IPS-18c (cell line): ENCODE measurements around the gene ZNF565.
A peak's percentile ranks its signal among the peaks of the same experiment; 100 is the strongest.

Experiments used
- H3K4me3 ChIP-seq: 2 replicates; pipeline ENCODE4 v1.7.0; 2013; ENCODE audit warnings: low read depth, mild to moderate bottlenecking, low read length, moderate library complexity; ENCODE audit not compliant: insufficient read depth
- H3K9me3 ChIP-seq: one replicate; pipeline ENCODE4 v1.6.1; 2013; ENCODE audit warnings: mild to moderate bottlenecking, low read length, moderate library complexity; ENCODE audit not compliant: control insufficient read depth, insufficient read depth

Gene ZNF565

DNA sequence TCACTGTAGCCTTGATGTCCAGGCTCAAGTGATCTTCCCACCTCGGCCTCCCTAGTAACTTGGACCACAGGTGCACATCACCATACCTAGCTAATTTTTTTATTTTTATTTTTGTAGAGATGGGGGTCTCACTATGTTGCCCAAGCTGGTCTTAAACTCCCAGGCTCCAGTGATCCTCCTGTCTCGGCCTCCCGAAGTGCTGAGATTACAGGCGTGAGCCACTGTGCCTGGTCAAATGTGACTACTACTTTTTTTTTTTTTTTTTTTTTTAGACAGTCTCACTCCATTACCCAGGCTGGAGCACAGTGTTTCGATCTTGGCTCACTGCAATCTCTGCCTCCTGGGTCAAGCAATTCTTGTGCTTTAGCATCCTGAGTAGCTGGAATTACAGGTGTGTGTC lies 41.6 kb downstream of the ZNF565 start:
- Histone ChIP-seq H3K9me3 (no peaks in the 10 kb centered on the region), H3K4me3 (no peak overlapping the region)

DNA sequence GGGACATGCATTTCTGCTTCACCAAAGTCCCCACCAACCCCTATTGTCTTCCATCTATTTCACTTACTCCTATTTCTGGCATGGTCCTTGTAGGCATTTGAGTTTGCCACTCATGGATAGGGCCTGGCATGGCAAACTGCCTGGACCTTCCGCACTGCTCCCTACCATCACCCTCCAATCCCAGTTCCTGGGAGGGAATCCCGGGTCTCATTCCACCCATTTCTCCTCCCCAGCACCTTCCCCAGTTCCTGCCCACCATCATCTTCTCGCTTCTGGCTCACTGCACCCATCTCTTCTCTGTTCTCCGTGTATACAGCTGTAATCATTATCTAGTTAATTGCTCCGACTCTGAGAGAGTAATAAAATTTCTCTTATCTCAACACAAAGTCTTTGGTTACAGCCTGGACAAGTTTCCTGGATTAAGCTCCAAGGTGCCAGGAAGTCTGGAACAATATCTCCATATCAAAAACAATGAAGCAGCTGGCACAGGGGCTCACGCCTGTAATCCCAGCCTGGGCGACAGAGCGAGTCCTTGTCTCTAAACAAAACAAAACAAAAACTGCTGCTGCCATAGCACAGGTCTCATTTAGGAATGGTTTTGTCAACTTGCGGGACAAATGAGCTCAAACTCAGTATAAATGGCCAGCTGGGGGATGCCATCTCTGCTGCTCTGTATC lies 45.2 kb downstream of the ZNF565 start:
- H3K9me3 ChIP-seq = no peaks in the 10 kb centered on the region
- no peak overlapping the region for H3K4me3 ChIP-seq

DNA sequence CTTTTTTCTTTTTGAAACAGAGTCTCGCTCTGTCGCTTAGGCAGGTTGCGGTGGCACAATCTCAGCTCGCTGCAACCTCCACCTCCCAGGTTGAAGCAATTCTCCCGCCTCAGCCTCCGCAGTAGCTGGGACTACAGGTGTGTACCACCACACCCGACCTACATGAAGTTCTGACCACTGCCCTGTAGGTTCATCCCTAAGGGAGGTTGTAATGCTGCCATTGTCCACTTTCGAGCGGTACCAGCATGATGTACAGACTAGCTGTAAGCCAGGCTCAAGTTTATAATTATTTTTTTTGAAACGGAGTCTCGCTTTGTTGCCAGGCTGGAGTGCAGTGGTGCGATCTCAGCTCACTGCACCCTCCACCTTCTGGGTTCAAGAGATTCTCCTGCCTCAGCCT lies 50.7 kb downstream of the ZNF565 start:
- no peaks in the 10 kb centered on the region for H3K9me3 ChIP-seq
- no peak overlapping the region for H3K4me3 ChIP-seq

DNA sequence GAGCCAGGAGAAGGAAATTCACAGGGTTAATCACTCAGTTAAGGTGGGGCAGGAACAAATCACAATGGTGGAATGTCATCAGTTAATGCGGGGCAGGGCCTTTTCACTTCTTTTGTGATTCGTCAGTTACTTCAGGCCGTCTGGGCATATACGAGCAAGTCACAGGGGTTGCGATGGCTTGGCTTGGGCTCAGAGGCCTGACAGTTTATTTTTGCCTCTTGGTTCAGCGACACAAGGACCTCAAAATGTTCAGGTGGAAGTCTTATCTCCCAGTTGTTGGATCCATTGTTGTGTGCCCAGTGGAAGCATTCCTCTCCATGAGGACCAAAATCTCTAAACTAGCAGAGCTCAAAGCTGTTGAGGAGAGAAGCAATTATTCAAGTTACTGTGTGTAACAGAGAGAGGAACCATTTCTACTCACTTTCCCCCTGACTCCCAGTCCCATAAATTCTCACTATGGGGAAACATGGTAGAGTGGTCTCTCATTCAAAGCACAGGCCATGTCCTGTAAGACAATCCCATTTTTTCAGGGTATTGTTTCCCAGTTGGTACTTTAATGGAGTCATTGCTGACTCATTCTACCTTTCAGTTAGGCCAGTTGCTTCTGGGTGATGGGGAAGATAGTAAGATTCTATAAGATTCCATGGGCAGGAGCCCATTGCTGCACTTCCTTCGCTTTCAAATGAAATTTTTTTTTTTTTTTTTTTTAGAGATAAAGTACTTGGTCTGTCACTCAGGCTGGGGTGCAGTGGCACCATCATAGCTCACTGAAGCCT lies 53.5 kb downstream of the ZNF565 start:
- Histone ChIP-seq H3K9me3 (no peaks in the 10 kb centered on the region), H3K4me3 (no peak overlapping the region)

DNA sequence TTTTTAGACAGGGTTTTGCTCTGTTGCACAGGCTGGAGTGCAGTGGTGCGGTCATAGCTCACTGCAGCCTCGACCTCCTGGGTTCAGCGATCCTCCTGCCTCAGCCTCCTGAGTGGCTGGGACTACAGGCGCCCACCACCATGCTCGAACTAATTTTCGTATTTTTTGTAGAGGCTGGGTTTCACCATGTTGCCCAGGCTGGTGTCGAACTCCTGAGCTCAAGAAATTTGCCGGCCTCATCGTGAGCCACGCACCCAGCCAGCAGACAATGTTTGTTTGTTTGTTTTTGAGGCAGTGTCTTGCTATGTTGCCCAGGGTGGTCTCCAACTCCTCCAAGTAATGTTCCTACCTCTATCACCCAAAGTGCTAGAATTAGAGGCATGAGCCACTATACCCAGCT lies 61.3 kb downstream of the ZNF565 start:
- Histone ChIP-seq H3K9me3 (no peaks in the 10 kb centered on the region), H3K4me3 (no peak overlapping the region)

DNA sequence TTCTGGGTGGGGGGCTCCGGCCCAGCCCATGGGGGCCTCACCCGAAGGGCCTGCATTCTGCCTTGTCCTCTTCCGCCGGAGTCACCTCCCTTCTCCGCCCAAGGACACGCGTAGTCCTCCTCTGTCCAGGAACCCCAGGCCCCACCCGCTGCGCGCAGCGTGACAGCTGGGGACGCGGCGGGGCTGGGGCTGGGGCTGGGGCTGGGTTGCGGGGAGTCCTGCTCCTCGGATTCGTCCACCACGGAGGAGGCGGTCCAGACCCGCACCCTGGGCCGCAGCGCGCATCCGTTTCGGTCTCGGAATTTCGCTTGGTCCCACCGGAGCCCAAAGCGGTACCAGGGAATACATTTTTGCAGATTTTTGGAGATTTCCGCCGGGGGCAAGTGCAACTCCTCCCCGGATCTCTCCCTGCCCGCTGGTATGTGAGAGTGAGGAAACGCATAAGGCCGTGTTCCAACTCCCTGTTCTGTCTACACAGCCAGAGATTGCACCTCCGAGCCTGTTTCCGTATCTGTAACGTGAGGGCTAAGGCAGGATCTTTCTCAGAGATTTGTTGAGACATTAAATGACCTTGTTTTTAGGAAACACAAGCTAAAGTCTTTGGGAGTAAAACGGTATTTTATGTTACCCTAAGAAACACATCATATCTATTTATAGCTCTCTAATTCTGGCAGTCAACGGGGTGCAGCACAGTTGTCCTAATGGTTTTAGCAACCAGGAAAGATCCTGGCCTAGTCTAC lies 61.9 kb downstream of the ZNF565 start, which contains the start of gene COX7A1:
Gene COX7A1 (minus strand): TSS at position 96 of the 740 bp plus-strand sequence. CDS start 40 bp downstream, at position 56.
- no peaks in the 10 kb centered on the region for H3K9me3 ChIP-seq
- peak within 1 kb of the TSS; percentile 20; the same call in 1 of the 2 replicates for H3K4me3 ChIP-seq

DNA sequence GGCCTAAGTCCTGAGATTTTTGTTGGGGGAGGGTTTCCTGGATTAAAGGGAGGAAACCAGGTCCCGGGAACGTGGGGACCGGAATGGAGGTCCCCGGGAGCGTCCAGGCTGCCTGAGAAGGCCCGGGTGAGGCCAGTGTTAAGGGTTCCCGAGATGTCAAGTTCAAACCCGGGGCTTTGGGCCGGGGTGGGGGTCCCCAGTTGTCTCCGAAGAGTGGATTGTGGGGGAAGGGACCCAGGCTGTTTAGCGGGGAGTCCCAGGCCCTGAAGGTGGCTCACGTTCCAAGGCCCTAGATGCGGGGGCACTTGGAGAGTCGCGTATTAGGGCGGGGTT lies 62.5 kb downstream of the ZNF565 start:
- H3K9me3 ChIP-seq = no peaks in the 10 kb centered on the region
- H3K4me3 ChIP-seq = peak overlapping the region; percentile 6; the same call in 1 of the 2 replicates

DNA sequence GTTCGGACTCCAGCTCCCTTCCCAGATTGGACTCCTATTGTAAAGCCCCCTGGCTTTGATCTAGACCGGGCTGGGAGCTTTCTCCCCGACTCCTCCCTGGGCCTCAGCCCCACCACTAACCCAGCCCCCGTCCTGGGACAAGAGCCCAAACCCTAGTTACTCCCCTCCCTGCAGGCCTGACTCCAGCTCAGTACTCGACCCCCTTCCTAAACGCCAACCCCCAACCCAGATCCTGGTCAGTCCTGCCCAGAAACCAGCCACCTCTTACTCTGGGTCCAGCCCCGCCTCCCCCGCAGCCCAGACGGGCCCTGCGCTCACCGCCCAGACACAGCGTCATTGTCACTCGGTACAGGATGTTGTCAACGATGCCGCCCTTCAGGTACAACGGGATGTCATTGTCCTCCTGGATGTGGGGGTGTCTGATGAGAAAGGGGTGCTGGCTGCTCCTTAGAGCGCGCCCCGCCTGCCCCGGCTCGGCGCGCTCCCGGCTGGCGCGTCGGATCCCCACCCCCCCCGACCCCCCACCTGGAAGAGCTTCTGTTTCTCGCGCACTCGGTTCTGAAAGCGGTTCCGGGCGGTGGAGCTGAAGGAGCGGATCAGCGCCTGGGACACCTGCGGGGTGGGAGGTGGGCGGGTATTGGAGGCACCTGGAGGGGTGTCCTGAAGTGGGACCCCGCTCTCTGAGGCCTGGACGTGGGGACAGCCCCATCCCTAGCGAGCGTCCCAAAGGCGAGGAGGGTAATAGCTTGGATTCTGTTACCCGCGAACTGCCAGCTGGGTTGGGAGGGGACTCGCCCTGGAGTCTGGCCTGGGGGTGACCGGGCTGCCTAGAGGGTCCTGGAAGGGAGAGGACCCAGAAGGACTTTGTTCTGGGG lies 63.1 kb downstream of the ZNF565 start:
- H3K9me3 ChIP-seq = no peaks in the 10 kb centered on the region
- peak overlapping the region; percentile 6; the same call in 1 of the 2 replicates for H3K4me3 ChIP-seq

DNA sequence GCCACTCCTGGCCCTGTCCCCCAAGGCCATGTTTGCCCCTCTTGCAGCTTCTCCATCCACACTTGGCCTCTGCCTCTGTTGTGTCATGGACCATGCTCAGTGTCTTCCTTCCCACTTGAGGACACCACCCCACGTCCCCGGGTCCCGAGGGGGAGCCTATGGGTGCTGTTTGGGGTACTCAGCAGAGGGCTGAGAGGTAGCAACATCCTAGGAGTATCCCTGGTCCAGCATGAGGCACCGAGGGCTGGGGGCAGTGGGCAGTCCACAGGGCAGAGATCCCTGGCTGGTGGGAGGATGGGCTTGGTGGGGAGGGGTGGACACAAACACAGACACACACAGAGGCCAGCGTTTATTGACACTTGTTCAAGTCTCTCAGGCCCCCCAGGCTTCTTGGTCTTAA lies 63.9 kb downstream of the ZNF565 start:
- Histone ChIP-seq H3K4me3 (no peak overlapping the region; the same call in 1 of the 2 replicates), H3K9me3 (no peaks in the 10 kb centered on the region)

DNA sequence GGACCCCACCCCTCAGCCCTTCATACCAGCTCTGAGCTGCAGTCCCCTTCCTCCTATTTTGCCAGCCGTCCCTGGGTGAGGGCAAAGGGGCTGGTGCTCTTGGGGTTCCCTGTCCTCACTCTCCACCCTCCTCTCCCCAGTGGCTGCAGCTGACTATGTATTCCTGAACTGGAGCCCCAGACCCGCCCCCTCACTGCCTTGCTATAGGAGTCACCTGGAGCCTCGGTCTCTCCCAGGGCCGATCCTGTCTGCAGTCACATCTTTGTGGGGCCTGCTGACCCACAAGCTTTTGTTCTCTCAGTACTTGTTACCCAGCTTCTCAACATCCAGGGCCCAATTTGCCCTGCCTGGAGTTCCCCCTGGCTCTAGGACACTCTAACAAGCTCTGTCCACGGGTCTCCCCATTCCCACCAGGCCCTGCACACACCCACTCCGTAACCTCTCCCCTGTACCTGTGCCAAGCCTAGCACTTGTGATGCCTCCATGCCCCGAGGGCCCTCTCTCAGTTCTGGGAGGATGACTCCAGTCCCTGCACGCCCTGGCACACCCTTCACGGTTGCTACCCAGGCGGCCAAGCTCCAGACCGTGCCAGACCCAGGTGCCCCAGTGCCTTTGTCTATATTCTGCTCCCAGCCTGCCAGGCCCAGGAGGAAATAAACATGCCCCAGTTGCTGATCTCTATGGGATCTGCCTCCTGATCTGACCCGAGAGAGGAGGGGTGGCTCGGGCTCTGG lies 64.6 kb downstream of the ZNF565 start:
- Histone ChIP-seq H3K9me3 (no peaks in the 10 kb centered on the region), H3K4me3 (no peak overlapping the region)

DNA sequence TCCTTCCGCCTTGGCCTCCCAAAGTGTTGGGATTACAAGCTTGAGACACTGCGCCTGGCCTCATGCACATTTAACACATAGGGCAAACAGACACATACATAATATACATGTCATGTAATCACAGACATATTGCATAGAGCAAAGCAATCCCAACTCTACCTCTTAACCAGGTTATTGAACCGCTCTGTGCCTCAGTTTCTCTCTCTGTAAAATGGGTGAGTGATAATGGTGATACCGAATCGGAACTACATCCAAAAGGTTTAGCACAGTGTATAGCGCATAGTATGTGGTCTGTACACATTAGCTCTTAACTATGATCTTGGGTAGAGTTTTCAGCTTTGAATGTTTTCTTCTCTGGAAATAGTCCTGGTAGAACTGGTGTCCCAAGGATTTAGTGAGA lies 69.8 kb downstream of the ZNF565 start:
- Histone ChIP-seq H3K9me3 (peaks cover 4% of the 10 kb centered on the region), H3K4me3 (no peak overlapping the region)

DNA sequence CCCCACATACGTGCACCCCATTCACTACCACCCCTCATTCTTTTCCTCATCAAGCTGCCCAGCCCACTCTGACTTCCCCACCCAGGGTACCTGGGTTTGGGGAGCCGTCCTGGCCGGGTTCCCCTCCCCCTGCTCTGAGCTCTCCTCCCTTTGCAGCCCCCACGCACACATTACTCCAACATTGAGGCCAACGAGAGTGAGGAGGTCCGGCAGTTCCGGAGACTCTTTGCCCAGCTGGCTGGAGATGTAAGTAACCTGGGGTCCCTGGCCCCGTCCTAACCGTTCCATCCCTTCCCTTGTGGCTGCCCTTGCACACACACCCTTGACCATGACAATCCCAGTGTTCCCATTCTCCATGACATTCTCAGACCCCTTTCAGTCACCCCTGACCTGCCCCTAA lies 72.0 kb downstream of the ZNF565 start:
- peaks cover 4% of the 10 kb centered on the region for H3K9me3 ChIP-seq
- no peak overlapping the region for H3K4me3 ChIP-seq

DNA sequence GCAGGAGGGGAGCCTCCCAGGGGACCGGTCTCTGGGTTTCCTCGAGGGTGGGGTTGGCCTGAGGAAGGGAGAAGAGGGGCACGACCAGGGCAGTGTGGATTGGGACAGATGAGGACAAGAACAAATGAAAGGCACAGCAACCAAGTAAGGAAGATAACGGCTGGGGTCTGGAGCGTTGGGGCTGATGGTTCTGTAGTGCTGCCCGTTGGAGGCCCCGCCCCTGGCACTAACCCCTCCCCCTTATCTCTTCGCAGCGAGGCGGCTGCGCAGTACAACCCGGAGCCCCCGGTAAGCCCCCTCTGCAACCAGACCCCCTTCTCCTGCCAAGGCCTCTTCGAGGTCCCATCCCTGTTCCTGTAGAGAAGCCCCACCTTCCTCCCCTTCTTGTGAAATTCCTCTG lies 72.4 kb downstream of the ZNF565 start:
- no peak overlapping the region for H3K4me3 ChIP-seq

DNA sequence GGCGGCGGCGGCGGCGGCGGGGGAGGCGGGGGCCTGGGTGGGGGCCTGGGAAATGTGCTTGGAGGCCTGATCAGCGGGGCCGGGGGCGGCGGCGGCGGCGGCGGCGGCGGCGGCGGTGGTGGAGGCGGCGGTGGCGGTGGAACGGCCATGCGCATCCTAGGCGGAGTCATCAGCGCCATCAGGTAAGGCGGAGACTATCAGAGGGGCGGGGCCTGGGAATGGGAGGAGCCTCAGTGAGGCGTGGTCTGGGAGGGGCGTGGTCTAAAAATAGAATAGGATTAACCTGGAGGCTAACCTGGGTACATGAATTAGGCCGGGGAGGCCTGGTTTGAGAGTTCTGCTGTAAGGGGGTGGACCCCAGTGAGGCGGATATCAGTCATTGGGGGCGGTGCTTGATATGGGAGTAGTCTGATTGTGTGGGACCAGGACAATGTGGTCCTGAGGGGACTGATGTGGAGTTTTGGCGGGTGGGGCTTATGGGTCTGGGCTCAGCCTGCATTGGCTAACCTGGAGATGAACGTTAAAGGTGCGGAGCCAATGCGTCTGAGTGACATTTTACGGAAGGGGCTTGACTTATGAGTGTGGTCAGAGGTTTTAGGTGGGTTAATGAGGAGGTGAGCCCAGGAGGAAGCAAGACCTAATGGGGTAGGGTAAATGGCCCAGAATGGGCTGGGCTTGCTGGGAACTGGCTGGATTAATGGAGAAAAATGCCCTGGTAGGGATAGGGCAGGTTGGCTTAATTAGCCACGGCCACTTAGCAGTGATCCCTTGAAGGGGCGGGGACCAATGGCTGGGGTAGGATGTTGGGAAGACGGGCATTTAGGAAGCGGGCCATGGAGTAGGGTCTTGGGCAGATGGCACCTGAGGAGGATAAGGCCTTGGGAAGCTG lies 73.2 kb downstream of the ZNF565 start:
- Histone ChIP-seq H3K9me3 (peaks cover 4% of the 10 kb centered on the region), H3K4me3 (peak overlapping the region; percentile 97)

More for the DNA sequence above, 72.4 kb downstream of the ZNF565 start:
- H3K9me3 ChIP-seq = peaks cover 4% of the 10 kb centered on the region

DNA sequence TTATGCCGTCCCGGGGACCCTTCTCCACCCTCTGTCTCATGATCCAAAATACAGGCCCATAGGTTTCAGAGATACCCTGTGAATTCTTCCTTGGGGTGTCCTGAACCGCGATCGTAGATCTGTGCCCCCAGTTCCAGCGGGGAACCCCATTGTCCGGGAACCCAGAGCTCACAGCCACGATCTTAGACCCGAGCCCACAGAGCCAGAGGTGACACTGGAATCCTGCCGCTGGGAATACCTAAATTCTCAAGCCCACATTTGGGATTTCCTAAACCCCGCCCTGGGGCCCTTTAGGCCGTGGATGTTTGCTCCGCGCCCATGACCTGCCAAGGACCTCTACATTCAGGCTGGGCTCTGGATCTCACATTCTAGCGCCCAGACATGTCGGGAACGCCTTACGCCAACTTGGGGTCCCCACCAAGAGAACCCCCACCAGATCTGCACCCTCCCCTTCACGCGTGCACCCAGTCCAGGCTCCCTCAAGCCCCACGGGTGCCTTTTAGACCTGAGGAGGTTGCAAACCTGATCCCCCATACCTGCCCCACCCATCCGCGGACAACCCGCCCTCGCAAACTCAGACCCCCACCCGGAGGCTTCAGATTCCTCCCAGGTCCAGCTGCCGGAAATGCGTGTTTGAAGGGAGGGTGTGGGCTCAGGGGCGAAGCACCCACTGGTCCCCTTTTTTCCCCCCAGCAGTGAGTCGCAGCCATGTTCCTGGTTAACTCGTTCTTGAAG lies 74.0 kb downstream of the ZNF565 start:
- H3K4me3 ChIP-seq = peak overlapping the region; percentile 97
- peaks cover 4% of the 10 kb centered on the region for H3K9me3 ChIP-seq
